GM15510 (cell line): ENCODE data around the gene AHCYL1.

ENCODE experiments used
- POLR2A ChIP-seq: IDR thresholded peaks from 3 replicates; pipeline ENCODE4 v1.6.1; 2011; ENCODE audit warnings: borderline replicate concordance; ENCODE audit not compliant: insufficient read length; ENCODE audit errors: extremely low read depth

AHCYL1 gene

DNA sequence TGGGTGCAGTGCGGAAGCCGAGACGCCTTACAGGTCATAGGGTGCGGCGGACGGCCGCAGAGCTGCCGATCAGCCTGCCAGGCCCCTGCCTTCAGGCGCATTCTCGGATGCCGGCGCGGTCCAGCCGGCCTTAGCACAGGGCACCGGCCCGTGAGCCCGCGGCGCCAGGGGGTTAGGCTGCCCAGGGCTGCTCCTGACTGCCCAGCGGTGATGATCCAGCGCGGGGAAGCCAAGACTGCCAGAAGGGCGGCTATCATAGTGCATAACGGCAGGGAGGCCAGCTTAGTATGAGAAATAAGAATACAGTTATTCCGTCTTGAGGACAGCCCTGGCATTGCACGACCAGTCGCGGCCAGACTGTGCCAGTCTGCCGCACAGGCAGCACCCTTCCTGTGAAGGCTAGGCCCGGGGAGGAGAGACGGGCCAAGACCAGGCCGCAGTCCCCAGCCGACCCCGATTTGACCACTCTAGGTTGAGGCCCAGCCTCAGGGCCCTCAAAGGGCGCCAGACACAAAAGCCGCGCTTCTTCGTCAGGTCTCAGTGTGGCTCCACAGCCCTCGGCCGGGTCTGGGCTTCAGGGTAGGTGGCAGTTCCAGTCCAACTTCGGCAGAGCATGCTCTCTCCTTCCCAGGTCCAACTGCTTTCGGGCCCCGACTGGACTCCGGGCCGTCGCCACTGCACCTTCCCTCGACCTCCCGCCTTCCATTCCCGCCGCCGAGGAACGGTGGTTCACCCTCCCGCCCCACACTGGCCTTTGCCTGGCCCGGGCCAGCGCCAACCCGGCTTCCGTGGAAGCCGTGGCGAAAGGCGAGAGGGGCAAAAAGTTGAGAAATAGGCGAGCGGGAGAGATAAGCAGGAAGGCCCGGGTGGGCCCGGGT is 85.1 kb downstream of the AHCYL1 start:
- no peak for TF ChIP-seq POLR2A

DNA sequence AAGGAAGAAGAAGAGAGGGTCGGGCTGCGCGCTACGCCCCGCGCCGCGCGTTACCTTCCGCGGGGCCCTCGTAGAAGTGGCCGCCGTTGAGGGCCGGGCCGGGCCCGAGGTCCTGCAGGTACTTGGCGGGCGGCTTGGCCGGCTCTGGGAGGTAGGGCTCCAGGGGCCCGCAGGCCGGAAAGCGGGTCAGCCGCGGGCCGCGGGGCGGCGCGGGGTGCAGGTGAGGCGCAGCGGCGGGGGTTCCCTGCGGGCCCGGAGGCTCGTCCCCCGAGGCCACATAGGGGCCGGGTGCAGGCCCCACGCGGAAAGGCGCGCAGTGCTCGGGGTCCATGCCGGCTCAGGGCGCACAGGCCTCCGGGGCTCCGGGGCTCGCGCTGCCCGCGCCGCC is 85.7 kb downstream of the AHCYL1 start:
- no peak for TF ChIP-seq POLR2A

DNA sequence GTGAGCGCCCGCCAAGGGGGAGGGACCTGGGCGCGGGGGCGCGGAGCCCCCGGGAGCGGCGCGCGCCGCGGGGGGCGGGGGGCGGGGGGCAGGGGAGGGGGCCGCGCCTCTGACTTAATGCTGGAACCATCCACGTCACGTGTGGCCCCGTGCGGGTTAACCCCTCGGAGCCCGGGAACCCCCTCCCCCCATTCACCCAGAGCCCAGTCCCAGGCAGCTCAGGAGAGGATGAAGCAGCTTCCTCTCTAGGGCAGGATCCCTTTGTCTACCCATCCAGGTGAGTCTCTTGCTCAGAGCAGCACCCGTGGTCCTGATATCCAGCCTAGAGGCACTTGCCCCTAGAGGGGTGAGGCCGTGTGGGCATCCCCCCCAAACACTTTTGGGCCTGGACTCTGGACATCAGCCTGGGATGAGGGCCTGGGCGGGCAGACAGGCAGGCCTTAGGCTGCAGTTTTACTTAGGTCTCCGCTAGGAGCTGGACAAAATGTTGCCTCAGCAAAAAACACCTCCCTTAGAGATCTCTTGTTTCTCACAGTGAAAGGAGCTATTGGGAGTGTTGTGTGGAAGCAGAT is 86.2 kb downstream of the AHCYL1 start, which contains the start of gene ALX3:
Gene ALX3 (minus strand): TSS at position 2 of the 572 bp plus-strand sequence. CDS start 60 bp downstream, outside the sequence.
- no peak for TF ChIP-seq POLR2A
